ENCODE measurements around the gene HSD11B2.

HSD11B2 gene

GRCh38 chr16:67417333-67418061, 13.4 kb upstream of the HSD11B2 start:
- no peak for DNase-seq (ENCODE audit: low read depth)
- no peak for TF ChIP-seq CTCF (IDR thresholded peaks at IDR 0.05; ENCODE audit: low read length, missing control alignments)
- H3K4me3 ChIP-seq (replicated peaks; ENCODE audit: low read depth, low read length): no peak overlapping the region

- no peak for TF ChIP-seq CTCF (IDR thresholded peaks at IDR 0.05; ENCODE audit: low read length, missing control alignments)
- H3K4me3 ChIP-seq (replicated peaks; ENCODE audit: low read depth, low read length): no peak overlapping the region
- DNase-seq (ENCODE audit: low read depth): no peak
Observed at GRCh38 chr16:67419502-67419901, 11.4 kb upstream of the HSD11B2 start.

GRCh38 chr16:67419931-67420330, 11.0 kb upstream of the HSD11B2 start:
- TF ChIP-seq CTCF (IDR thresholded peaks at IDR 0.05; ENCODE audit: low read length, missing control alignments): no peak
- DNase-seq (ENCODE audit: low read depth): no peak
- no peak overlapping the region for H3K4me3 ChIP-seq (replicated peaks; ENCODE audit: low read depth, low read length)

GRCh38 chr16:67421030-67421429, 9.9 kb upstream of the HSD11B2 start:
- DNase-seq (ENCODE audit: low read depth): no peak
- TF ChIP-seq CTCF (IDR thresholded peaks at IDR 0.05; ENCODE audit: low read length, missing control alignments): no peak
- H3K4me3 ChIP-seq (replicated peaks; ENCODE audit: low read depth, low read length): no peak overlapping the region

- no peak for DNase-seq (ENCODE audit: low read depth)
Observed at GRCh38 chr16:67423015-67423414, 7.9 kb upstream of the HSD11B2 start.

GRCh38 chr16:67423611-67424260, 7.2 kb upstream of the HSD11B2 start:
- no peak overlapping the region for H3K4me3 ChIP-seq (replicated peaks; ENCODE audit: low read depth, low read length)
- no peak for TF ChIP-seq CTCF (IDR thresholded peaks at IDR 0.05; ENCODE audit: low read length, missing control alignments)
- no peak for DNase-seq (ENCODE audit: low read depth)

More at GRCh38 chr16:67423015-67423414, 7.9 kb upstream of the HSD11B2 start:
- no peak for TF ChIP-seq CTCF (IDR thresholded peaks at IDR 0.05; ENCODE audit: low read length, missing control alignments)
- no peak overlapping the region for H3K4me3 ChIP-seq (replicated peaks; ENCODE audit: low read depth, low read length)

GRCh38 chr16:67424261-67424615, 6.7 kb upstream of the HSD11B2 start:
- DNase-seq (ENCODE audit: low read depth): no peak
- no peak for TF ChIP-seq CTCF (IDR thresholded peaks at IDR 0.05; ENCODE audit: low read length, missing control alignments)

More at GRCh38 chr16:67424261-67424615, 6.7 kb upstream of the HSD11B2 start:
- no peak overlapping the region for H3K4me3 ChIP-seq (replicated peaks; ENCODE audit: low read depth, low read length)
